ENCODE data around the gene FAM151B.

GRCh38 chr5:80507663-80508062 lies 19.8 kb downstream of the FAM151B start:
- TF ChIP-seq, protein P1, sequence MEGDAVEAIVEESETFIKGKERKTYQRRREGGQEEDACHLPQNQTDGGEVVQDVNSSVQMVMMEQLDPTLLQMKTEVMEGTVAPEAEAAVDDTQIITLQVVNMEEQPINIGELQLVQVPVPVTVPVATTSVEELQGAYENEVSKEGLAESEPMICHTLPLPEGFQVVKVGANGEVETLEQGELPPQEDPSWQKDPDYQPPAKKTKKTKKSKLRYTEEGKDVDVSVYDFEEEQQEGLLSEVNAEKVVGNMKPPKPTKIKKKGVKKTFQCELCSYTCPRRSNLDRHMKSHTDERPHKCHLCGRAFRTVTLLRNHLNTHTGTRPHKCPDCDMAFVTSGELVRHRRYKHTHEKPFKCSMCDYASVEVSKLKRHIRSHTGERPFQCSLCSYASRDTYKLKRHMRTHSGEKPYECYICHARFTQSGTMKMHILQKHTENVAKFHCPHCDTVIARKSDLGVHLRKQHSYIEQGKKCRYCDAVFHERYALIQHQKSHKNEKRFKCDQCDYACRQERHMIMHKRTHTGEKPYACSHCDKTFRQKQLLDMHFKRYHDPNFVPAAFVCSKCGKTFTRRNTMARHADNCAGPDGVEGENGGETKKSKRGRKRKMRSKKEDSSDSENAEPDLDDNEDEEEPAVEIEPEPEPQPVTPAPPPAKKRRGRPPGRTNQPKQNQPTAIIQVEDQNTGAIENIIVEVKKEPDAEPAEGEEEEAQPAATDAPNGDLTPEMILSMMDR (optimal IDR thresholded peaks at IDR 0.05 in 1 of 3, IDR thresholded peaks at IDR 0.05 in 1 of 3, conservative IDR thresholded peaks at IDR 0.05 in 1 of 3; ENCODE audit: extremely low read depth in 1 of 3, insufficient read depth in 2 of 3, low read length in 3 of 3): no peak
- no peak for TF ChIP-seq EZH2 (IDR thresholded peaks at IDR 0.05; ENCODE audit: low read length)

All from keratinocyte (primary cell).